Endothelial cell of umbilical vein (primary cell): Measurements from ENCODE around the gene SLC22A9. TPM values are rescaled to one million over a fixed set of nuclear protein-coding genes. Genes with fewer than 3 reads are reported as not detected.

Source experiments
- BruUV-seq: library from RNA; stranded (reverse); fragments of 400-500 nt; replicated peaks from 2 replicates; lab custom pipeline; 2021; lab: Mats Ljungman, UMichigan
- CTCF ChIA-PET: fragments of 300-600, 350-600 bp; sonication (Branson Sonifier 250); formaldehyde crosslinking; loops from one replicate; lab custom pipeline; 2021; ENCODE audit warnings: antibody characterized with exemption, inconsistent platforms; lab: Charles Lee
- POLR2A ChIA-PET: fragments of 300-600, 350-600 bp; sonication (Branson Sonifier 250); formaldehyde crosslinking; loops from one replicate; lab custom pipeline; 2021; ENCODE audit warnings: antibody characterized with exemption, inconsistent platforms; lab: Charles Lee
- DNase-seq: peaks from one replicate; pipeline ENCODE4 v3.0.0-alpha.2; 2011; ENCODE audit warnings: low read depth, low spot score
- FAIRE-seq: peaks from 2 replicates; lab custom pipeline; 2011; peaks lifted over from hg19 to GRCh38; lab: Jason Lieb, UNC
- H2AFZ ChIP-seq: 2 replicates; pipeline ENCODE4 v1.6.0; 2012; ENCODE audit warnings: low read depth, low read length, control low read depth, inconsistent platforms
- H3K27ac ChIP-seq: 2 replicates; pipeline ENCODE4 v1.5.1; 2011; ENCODE audit warnings: low read depth, mild to moderate bottlenecking, control low read depth, low read length, moderate library complexity; ENCODE audit not compliant: insufficient read depth
- H3K27me3 ChIP-seq, 2 experiments: 2 replicates each; pipeline versions ENCODE4 v1.6.0 to v1.6.1; 2011; ENCODE audit warnings: low read length in 2 of 2, mixed read lengths in 1 of 2; ENCODE audit not compliant: control insufficient read depth in 2 of 2, insufficient read depth in 2 of 2
- H3K36me3 ChIP-seq, 2 experiments: 2 replicates in 1 of 2; 3 replicates in 1 of 2; pipeline ENCODE4 v1.5.1; 2011; ENCODE audit warnings: low read length in 2 of 2, mild to moderate bottlenecking in 1 of 2, moderate library complexity in 1 of 2; ENCODE audit not compliant: control insufficient read depth in 2 of 2, insufficient read depth in 2 of 2; ENCODE audit errors: extremely low read depth in 1 of 2
- H3K4me1 ChIP-seq: 3 replicates; pipeline ENCODE4 v1.5.1; 2011; ENCODE audit warnings: mild to moderate bottlenecking, low read length; ENCODE audit not compliant: control insufficient read depth, insufficient read depth; ENCODE audit errors: extremely low read depth
- H3K4me2 ChIP-seq: 2 replicates; pipeline ENCODE4 v1.6.1; 2011; ENCODE audit warnings: low read length, control low read depth, mixed read lengths; ENCODE audit not compliant: insufficient read depth
- H3K4me3 ChIP-seq, 3 experiments: fragments of 200-600 bp in 1 of 3; sonication (generic), shearing (Covaris generic) in 1 of 3; replicated peaks in 1 of 3; 2 replicates each; pipeline ENCODE4 v1.5.1; 2011 to 2016; ENCODE audit warnings: control low read depth in 3 of 3, low read length in 3 of 3, mild to moderate bottlenecking in 2 of 3, inconsistent platforms in 1 of 3, low read depth in 1 of 3, moderate library complexity in 1 of 3; ENCODE audit not compliant: insufficient read depth in 1 of 3
- H3K79me2 ChIP-seq: 2 replicates; pipeline ENCODE4 v1.6.0; 2012; ENCODE audit warnings: low read length, inconsistent platforms; ENCODE audit not compliant: control insufficient read depth, insufficient read depth
- H3K9ac ChIP-seq: replicated peaks from 2 replicates; pipeline ENCODE3; 2011; ENCODE audit warnings: low read length, control low read depth; ENCODE audit not compliant: insufficient read depth; ENCODE audit errors: extremely low read depth
- H3K9me1 ChIP-seq: replicated peaks from 3 replicates; pipeline ENCODE4 v1.6.0; 2011; ENCODE audit warnings: mild to moderate bottlenecking, low read length; ENCODE audit not compliant: control insufficient read depth, insufficient read depth; ENCODE audit errors: extremely low read depth
- H3K9me3 ChIP-seq: replicated peaks from 2 replicates; pipeline ENCODE4 v1.5.1; 2012; ENCODE audit warnings: low read length, inconsistent platforms; ENCODE audit not compliant: control insufficient read depth, insufficient read depth
- H4K20me1 ChIP-seq: replicated peaks from 2 replicates; pipeline ENCODE3; 2011; ENCODE audit warnings: mild to moderate bottlenecking, low read length; ENCODE audit not compliant: control insufficient read depth, insufficient read depth; ENCODE audit errors: extremely low read depth
- EZH2 ChIP-seq: IDR thresholded peaks from 2 replicates; pipeline ENCODE4 v1.6.1; 2012; ENCODE audit warnings: borderline replicate concordance, low read depth, mild to moderate bottlenecking, moderate library complexity, low read length, inconsistent platforms; ENCODE audit not compliant: severe bottlenecking
- FOS ChIP-seq: IDR thresholded peaks from 2 replicates; pipeline ENCODE4 v1.6.1; 2011; ENCODE audit warnings: mild to moderate bottlenecking, low read length, moderate library complexity, borderline replicate concordance; ENCODE audit not compliant: insufficient read depth
- GATA2 ChIP-seq: IDR thresholded peaks from 2 replicates; pipeline ENCODE4 v1.7.0; 2011; ENCODE audit warnings: low read depth, mild to moderate bottlenecking, moderate library complexity, mixed read lengths, low read length; ENCODE audit not compliant: insufficient read length, insufficient read depth
- JUN ChIP-seq: IDR thresholded peaks from 2 replicates; pipeline ENCODE4 v1.6.1; 2011; ENCODE audit warnings: borderline replicate concordance, low read depth; ENCODE audit not compliant: insufficient read length, insufficient read depth
- MYC ChIP-seq: IDR thresholded peaks from one replicate; pipeline ENCODE4 v1.6.1; 2011; ENCODE audit warnings: mild to moderate bottlenecking, low read depth, low read length
- POLR2A ChIP-seq: IDR thresholded peaks from 2 replicates; pipeline ENCODE4 v1.6.1; 2012; ENCODE audit warnings: low read depth, mild to moderate bottlenecking, control low read depth, low read length
- POLR2AphosphoS5 ChIP-seq: IDR thresholded peaks from 2 replicates; pipeline ENCODE4 v1.6.1; 2012; ENCODE audit warnings: low read depth, mild to moderate bottlenecking, control low read depth, low read length, moderate library complexity; ENCODE audit not compliant: insufficient read depth
- dilution Hi-C: fragments of 300-500 bp; cut with MboI; formaldehyde crosslinking; loops from one replicate; pipeline ENCODE4 v1.15.0; 2019; ENCODE audit warnings: low sequenced_read_pairs; ENCODE audit not compliant: extremely low pct_ligation_motif_present
- intact Hi-C: fragments of 100-400 bp; cut with micrococcal nuclease; formaldehyde crosslinking; loops from one replicate; pipeline ENCODE4 v1.10.0; 2022
- polyA plus RNA-seq, 4 experiments: library from polyadenylated mRNA; depleted of rRNA in 3 of 4; stranded (reverse) in 3 of 4; unstranded in 1 of 4; fragments of >200 nt; gene quantifications; 2 replicates each; pipeline versions ENCODE4 v1.2.1 to v1.2.3, GENCODE V29; 2011 to 2012; ENCODE audit warnings: missing spikeins in 1 of 4
- total RNA-seq: library from RNA; stranded (reverse); gene quantifications from 2 replicates; pipeline ENCODE4 v1.2.3, GENCODE V29; 2021
- TF ChIP-seq, protein P1 (sequence below), 2 donors: IDR thresholded peaks; 1 replicate in 1 of 2; 2 replicates in 1 of 2; pipeline ENCODE4 v1.5.1; 2011; ENCODE audit warnings: low read length in 2 of 2, mild to moderate bottlenecking in 2 of 2, moderate library complexity in 2 of 2, control low read depth in 1 of 2, inconsistent platforms in 1 of 2, low read depth in 1 of 2; ENCODE audit not compliant: insufficient read depth in 1 of 2; ENCODE audit errors: extremely low read depth in 1 of 2
- TF ChIP-seq, protein P2 (sequence below): IDR thresholded peaks from 2 replicates; pipeline ENCODE4 v1.6.1; 2011; ENCODE audit not compliant: insufficient read depth, insufficient read length

SLC22A9 gene
- total and polyA plus RNA-seq, 2 donors (not counting 3 experiments of a cell fraction or from before 2014, with no cell fraction given): not detected

- Histone ChIP-seq H3K4me3 (no peak overlapping the region), H3K27me3 (no peaks in the 10 kb centered on the region), H3K9me3 (no peaks in the 10 kb centered on the region), H3K9ac (no peak overlapping the region), H3K4me1 (no peaks in the 10 kb centered on the region), H3K4me2 (no peak overlapping the region), H3K9me1 (no peaks in the 10 kb centered on the region), H3K79me2 (no peaks in the 10 kb centered on the region), H2AFZ (no peak overlapping the region), H3K36me3 (no peaks in the 10 kb centered on the region), H3K27ac (no peak overlapping the region), H4K20me1 (no peaks in the 10 kb centered on the region)
- FAIRE-seq (no peak), DNase-seq (no peak)
- dilution Hi-C loops: no loop called here
- POLR2A ChIA-PET: no interaction called here
- intact Hi-C loops: no loop called here
- CTCF ChIA-PET: no interaction called here
- BruUV-seq: no TSS peak
- TF ChIP-seq, protein P1, sequence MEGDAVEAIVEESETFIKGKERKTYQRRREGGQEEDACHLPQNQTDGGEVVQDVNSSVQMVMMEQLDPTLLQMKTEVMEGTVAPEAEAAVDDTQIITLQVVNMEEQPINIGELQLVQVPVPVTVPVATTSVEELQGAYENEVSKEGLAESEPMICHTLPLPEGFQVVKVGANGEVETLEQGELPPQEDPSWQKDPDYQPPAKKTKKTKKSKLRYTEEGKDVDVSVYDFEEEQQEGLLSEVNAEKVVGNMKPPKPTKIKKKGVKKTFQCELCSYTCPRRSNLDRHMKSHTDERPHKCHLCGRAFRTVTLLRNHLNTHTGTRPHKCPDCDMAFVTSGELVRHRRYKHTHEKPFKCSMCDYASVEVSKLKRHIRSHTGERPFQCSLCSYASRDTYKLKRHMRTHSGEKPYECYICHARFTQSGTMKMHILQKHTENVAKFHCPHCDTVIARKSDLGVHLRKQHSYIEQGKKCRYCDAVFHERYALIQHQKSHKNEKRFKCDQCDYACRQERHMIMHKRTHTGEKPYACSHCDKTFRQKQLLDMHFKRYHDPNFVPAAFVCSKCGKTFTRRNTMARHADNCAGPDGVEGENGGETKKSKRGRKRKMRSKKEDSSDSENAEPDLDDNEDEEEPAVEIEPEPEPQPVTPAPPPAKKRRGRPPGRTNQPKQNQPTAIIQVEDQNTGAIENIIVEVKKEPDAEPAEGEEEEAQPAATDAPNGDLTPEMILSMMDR (IDR thresholded peaks at IDR 0.05; ENCODE audit: extremely low read depth in 1 of 2, insufficient read depth in 1 of 2, low read depth in 1 of 2, low read length in 2 of 2): no peak
- TF ChIP-seq, protein P2, sequence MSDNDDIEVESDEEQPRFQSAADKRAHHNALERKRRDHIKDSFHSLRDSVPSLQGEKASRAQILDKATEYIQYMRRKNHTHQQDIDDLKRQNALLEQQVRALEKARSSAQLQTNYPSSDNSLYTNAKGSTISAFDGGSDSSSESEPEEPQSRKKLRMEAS: no peak
These were observed 17.4 kb upstream of the SLC22A9 start for GRCh38 chr11:63352144-63352543.

- Histone ChIP-seq H3K27me3 (no peaks in the 10 kb centered on the region), H3K79me2 (no peaks in the 10 kb centered on the region), H4K20me1 (no peaks in the 10 kb centered on the region), H3K27ac (no peak overlapping the region), H3K4me2 (no peak overlapping the region), H3K4me1 (no peaks in the 10 kb centered on the region), H3K9me3 (no peaks in the 10 kb centered on the region), H2AFZ (no peak overlapping the region), H3K9ac (no peak overlapping the region), H3K9me1 (no peaks in the 10 kb centered on the region), H3K4me3 (no peak overlapping the region), H3K36me3 (no peaks in the 10 kb centered on the region)
- dilution Hi-C loops: no loop called here
- BruUV-seq: no TSS peak
- TF ChIP-seq EZH2 (no peak), GATA2 (no peak), POLR2AphosphoS5 (no peak), FOS (no peak), POLR2A (no peak), JUN (no peak), MYC (no peak)
- TF ChIP-seq, protein P1 (IDR thresholded peaks at IDR 0.05; ENCODE audit: extremely low read depth in 1 of 2, insufficient read depth in 1 of 2, low read depth in 1 of 2, low read length in 2 of 2): no peak
- TF ChIP-seq, protein P2: no peak
- FAIRE-seq: no peak
- DNase-seq: no peak
- CTCF ChIA-PET: no interaction called here
- intact Hi-C loops: no loop called here
- POLR2A ChIA-PET: no interaction called here
These were observed 7.3 kb upstream of the SLC22A9 start for GRCh38 chr11:63362196-63362793.
